Measurements from ENCODE around the gene DOC2A. TPM values are rescaled to one million over a fixed set of nuclear protein-coding genes. Genes with fewer than 3 reads are reported as not detected.

The DOC2A gene
- total and polyA plus RNA-seq, 2 of the 4 experiments (the other 2 are of a cell fraction) = under 0.01 to 0.48 TPM

DNA sequence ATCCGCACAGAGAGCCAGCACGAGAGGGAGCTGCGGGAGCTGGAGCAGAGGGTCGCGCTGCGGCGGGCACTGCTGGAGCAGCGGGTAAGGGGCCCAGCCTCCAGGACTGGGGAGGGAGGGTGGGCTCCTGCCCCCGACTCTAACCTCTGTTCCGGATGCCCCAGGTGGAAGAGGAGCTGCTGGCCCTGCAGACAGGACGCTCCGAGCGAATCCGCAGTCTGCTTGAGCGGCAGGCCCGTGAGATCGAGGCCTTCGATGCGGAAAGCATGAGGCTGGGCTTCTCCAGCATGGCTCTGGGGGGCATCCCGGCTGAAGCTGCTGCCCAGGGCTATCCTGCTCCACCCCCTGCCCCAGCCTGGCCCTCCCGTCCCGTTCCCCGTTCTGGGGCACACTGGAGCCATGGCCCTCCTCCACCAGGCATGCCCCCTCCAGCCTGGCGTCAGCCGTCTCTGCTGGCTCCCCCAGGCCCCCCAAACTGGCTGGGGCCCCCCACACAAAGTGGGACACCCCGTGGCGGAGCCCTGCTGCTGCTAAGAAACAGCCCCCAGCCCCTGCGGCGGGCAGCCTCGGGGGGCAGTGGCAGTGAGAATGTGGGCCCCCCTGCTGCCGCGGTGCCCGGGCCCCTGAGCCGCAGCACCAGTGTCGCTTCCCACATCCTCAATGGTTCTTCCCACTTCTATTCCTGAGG, 19.8 kb downstream of the DOC2A start:
- H3K36me3 ChIP-seq (ENCODE audit: control insufficient read depth, insufficient read depth, low read length) = peaks cover 49% of the 10 kb centered on the region

More for the DNA sequence above, 19.8 kb downstream of the DOC2A start:
- H4K20me1 ChIP-seq (ENCODE audit: insufficient read depth, low read length) = no peaks in the 10 kb centered on the region
- dilution Hi-C loops (cut with HindIII; ENCODE audit: low sequenced_read_pairs, unreplicated experiment) = no loop called here
- no peak overlapping the region for H2BK20ac ChIP-seq (ENCODE audit: low read depth, low read length)
- no peak overlapping the region for H3K14ac ChIP-seq (replicated peaks; ENCODE audit: low read depth, low read length)
- no peak overlapping the region for H2AK9ac ChIP-seq (replicated peaks; ENCODE audit: low read depth, low read length, poor library complexity)
- intact Hi-C loops (cut with micrococcal nuclease) = no loop called here
- no peaks in the 10 kb centered on the region for H3K9me3 ChIP-seq (ENCODE audit: control insufficient read depth, insufficient read depth, low read length)
- H3K27ac ChIP-seq (ENCODE audit: insufficient read depth, low read length) = no peak overlapping the region
- H3K9ac ChIP-seq (ENCODE audit: low read depth, low read length) = no peak overlapping the region
- no peak overlapping the region for H4K5ac ChIP-seq (ENCODE audit: low read depth, low read length)
- no peak overlapping the region for H2AFZ ChIP-seq (replicated peaks; ENCODE audit: low read length, poor library complexity)
- H3K4me1 ChIP-seq (ENCODE audit: control insufficient read depth, insufficient read depth, low read length) = peaks cover 5% of the 10 kb centered on the region; the same call in 1 of the 2 replicates
- ATAC-seq (ENCODE audit: low read depth) (no peak), DNase-seq (no peak)
- no peak overlapping the region for H2BK5ac ChIP-seq (ENCODE audit: low read depth, low read length, poor library complexity, severe bottlenecking)
- no peak overlapping the region for H2BK120ac ChIP-seq (ENCODE audit: low read depth, low read length)
- in situ Hi-C loops (cut with MboI; ENCODE audit: low sequenced_read_pairs) = no loop called here
- 96% methylated on average over 8 of the region's 35 CpGs; no CpG with 5 or more reads in 1 of the 2 experiments for WGBS, 2 experiments (ENCODE audit: extremely low coverage in 2 of 2, insufficient read length in 1 of 2)
- H3K27me3 ChIP-seq (ENCODE audit: control insufficient read depth, insufficient read depth, low read length) = no peaks in the 10 kb centered on the region
- H4K91ac ChIP-seq (ENCODE audit: insufficient read depth, low read depth, low read length) = no peak overlapping the region
- H3K23ac ChIP-seq (ENCODE audit: low read depth, low read length) = no peak overlapping the region
- H3K4me3 ChIP-seq (ENCODE audit: insufficient read depth, low read depth, low read length) = no peak overlapping the region
- H3K56ac ChIP-seq (ENCODE audit: extremely low read depth, insufficient read depth, low read length) = no peak overlapping the region
- H3K9me1 ChIP-seq (ENCODE audit: insufficient read depth, low read length) = no peaks in the 10 kb centered on the region
- no peak overlapping the region for H3K4ac ChIP-seq (ENCODE audit: low read depth, low read length)
- no peak for TF ChIP-seq POLR2A (IDR thresholded peaks at IDR 0.05; ENCODE audit: low read depth, low read length)
- TF ChIP-seq RFX5 (IDR thresholded peaks at IDR 0.05; ENCODE audit: low read depth, low read length) = no peak
- ChIA-PET CTCF (no interaction called here), POLR2A (ENCODE audit: unreplicated experiment) (no interaction called here)
- H2AK5ac ChIP-seq (ENCODE audit: low read depth, low read length) = no peak overlapping the region
- BruUV-seq (replicated peaks) = no TSS peak
- no peak overlapping the region for H3K18ac ChIP-seq (ENCODE audit: low read depth, low read length)
- no peak overlapping the region for H2BK15ac ChIP-seq (ENCODE audit: low read depth, low read length)
- no peak overlapping the region for H3K4me2 ChIP-seq (ENCODE audit: low read depth, low read length)
- peaks cover 0 to 24% of the 10 kb centered on the region in 2 experiments; a peak in 3 of 4 replicates for H3K79me1 ChIP-seq (ENCODE audit: low read depth in 1 of 2, low read length in 2 of 2)
- H4K8ac ChIP-seq (ENCODE audit: low read depth in 2 of 2, low read length in 2 of 2) = no peak overlapping the region

Measured in IMR-90 (cell line).